Effector memory CD4-positive, alpha-beta T cell (primary cell): ENCODE data around the gene RNF17.

Experiments
- DNase-seq, 3 donors: peaks; one replicate each; pipeline ENCODE4 v3.0.0-alpha.2; 2020
- H3K27ac ChIP-seq: 2 replicates; pipeline ENCODE4 v1.7.0; 2013; ENCODE audit warnings: mild to moderate bottlenecking, low read length, moderate library complexity; ENCODE audit not compliant: insufficient read depth, poor library complexity, severe bottlenecking
- H3K27me3 ChIP-seq: replicated peaks from 2 replicates; pipeline ENCODE4 v1.7.0; 2013; ENCODE audit warnings: mild to moderate bottlenecking, low read length; ENCODE audit not compliant: insufficient read depth, control insufficient read depth, poor library complexity, severe bottlenecking
- H3K36me3 ChIP-seq: 2 replicates; pipeline ENCODE4 v1.7.0; 2013; ENCODE audit warnings: mild to moderate bottlenecking, low read length, moderate library complexity; ENCODE audit not compliant: control insufficient read depth, insufficient read depth
- H3K4me1 ChIP-seq: 2 replicates; pipeline ENCODE4 v1.7.0; 2013; ENCODE audit warnings: low read length, mild to moderate bottlenecking; ENCODE audit not compliant: control insufficient read depth, insufficient read depth, poor library complexity, severe bottlenecking
- H3K4me3 ChIP-seq: 2 replicates; pipeline ENCODE4 v1.7.0; 2013; ENCODE audit warnings: low read length, low read depth, mild to moderate bottlenecking; ENCODE audit not compliant: insufficient read depth, poor library complexity, severe bottlenecking
- H3K9me3 ChIP-seq: 2 replicates; pipeline ENCODE4 v1.7.0; 2013; ENCODE audit warnings: mild to moderate bottlenecking, low read length, moderate library complexity; ENCODE audit not compliant: control insufficient read depth

RNF17 gene

DNA sequence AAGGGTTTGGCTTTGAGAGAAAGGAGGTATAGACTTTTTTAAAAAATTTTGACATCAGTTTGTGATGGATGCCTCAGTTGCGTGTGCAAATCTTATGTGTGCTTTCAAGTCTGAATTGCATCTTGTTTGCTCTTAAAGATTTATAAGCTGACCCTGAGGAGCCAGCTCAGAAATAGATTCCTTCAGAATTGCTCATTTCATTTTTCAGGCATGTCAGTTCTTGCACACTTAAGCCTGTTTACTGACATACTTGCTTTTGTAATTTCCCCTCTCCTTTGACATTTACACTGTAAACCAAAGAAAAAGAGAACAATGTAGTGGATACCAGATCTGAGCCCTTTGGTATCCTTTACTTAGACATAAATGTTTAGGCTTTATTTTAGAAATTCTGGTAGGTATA, 87.6 kb downstream of the RNF17 start:
- Histone ChIP-seq H3K27ac (no peak overlapping the region), H3K4me3 (no peak overlapping the region), H3K36me3 (no peaks in the 10 kb centered on the region), H3K4me1 (no peaks in the 10 kb centered on the region), H3K27me3 (no peaks in the 10 kb centered on the region), H3K9me3 (no peaks in the 10 kb centered on the region)
- DNase-seq: no peak

DNA sequence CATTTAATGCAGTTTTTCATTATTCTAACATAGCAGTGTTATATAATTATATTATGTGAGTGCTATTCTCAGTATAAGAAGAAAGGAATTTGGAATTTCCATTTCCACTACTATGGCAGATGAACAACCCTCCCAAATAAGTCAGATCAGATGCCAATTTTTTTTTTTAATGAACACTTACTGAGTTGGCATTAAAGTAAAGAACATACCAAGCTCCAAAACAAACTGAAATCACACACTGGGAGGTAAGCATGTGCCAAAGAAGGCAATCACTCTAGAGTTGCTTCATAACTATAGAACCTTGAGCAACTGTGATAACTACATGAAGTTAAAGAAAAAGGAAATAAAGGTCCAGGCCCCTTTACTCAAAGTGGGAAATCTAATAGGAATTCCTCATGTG, 90.3 kb downstream of the RNF17 start:
- no peak overlapping the region for H3K27ac ChIP-seq
- no peaks in the 10 kb centered on the region for H3K36me3 ChIP-seq
- DNase-seq: no peak
- H3K9me3 ChIP-seq: no peaks in the 10 kb centered on the region
- H3K4me3 ChIP-seq: no peak overlapping the region
- no peaks in the 10 kb centered on the region for H3K4me1 ChIP-seq
- no peaks in the 10 kb centered on the region for H3K27me3 ChIP-seq

DNA sequence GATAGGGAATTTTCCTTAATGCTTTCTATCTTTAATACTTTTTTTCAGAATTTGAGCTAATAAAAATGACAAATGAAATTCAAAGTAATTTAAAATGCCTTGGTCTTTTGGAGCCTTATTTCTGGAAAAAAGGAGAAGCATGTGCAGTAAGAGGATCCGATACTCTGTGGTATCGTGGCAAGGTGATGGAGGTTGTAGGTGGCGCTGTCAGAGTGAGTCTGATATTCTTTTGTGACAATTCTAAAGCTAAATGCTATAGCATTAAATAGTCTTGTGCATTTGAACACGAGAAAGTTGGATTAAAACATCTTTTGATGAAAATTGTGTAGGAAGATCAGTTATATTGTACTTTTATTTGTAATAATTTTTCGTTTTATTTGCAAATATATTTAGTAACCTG, 95.0 kb downstream of the RNF17 start:
- Histone ChIP-seq H3K4me1 (no peaks in the 10 kb centered on the region), H3K27me3 (no peaks in the 10 kb centered on the region), H3K27ac (no peak overlapping the region), H3K36me3 (no peaks in the 10 kb centered on the region), H3K9me3 (no peaks in the 10 kb centered on the region), H3K4me3 (no peak overlapping the region)
- DNase-seq: no peak

DNA sequence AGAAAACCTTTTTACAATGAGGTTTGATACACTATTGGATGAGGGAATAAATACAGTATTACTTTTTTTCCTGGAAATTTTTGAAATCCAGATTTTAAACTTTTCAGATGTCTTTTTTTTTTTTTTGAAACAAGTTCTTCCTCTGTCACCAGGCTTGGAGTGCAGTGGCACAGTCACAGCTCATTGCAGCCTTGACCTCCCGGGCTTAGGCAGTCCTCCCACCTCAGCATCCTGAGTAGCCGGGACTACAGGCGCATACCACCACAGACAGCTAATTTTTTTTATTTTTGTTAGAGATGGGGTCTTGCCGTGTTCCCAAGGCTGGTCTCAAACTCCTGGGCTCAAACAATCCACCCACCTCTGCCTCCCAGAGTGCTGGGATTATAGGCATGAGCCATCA, 96.8 kb downstream of the RNF17 start:
- Histone ChIP-seq H3K27me3 (no peaks in the 10 kb centered on the region), H3K27ac (no peak overlapping the region), H3K36me3 (no peaks in the 10 kb centered on the region), H3K4me1 (no peaks in the 10 kb centered on the region), H3K9me3 (no peaks in the 10 kb centered on the region), H3K4me3 (no peak overlapping the region)
- no peak for DNase-seq

DNA sequence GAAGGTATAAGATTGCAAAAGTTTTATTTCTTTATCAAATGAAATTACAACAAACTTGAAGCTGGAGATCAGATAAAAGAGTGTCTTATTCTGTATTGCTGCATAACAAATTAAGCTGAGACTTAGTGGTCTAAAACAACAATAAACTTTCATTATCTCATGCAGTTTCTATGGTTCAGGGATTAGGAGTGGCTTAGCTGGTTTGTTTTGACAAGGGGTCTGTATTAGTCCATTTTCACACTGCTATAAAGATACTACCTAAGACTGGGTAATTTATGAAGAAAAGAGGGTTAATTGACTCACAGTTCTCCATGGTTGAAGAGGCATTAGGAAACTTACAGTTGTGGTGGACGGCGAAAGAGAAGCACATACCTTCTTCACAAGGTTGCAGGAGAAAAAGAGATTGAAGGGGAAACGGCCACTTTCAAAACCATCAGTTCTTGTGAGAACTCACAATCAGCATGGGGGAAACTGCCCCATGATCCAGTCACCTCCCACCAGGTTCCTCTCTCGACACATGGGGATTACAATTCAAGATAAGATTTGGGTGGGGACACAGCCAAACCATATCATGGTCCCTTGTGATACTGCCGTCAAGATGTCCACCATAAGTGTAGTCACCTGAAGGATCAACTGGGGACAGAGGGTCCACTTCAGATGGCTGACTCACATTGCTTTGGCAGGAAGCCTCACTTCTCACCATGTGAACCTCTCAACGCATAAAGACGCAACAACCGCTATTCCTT, 97.8 kb downstream of the RNF17 start:
- H3K27me3 ChIP-seq: no peaks in the 10 kb centered on the region
- no peaks in the 10 kb centered on the region for H3K36me3 ChIP-seq
- H3K9me3 ChIP-seq: no peaks in the 10 kb centered on the region
- DNase-seq: no peak
- no peak overlapping the region for H3K4me3 ChIP-seq
- no peak overlapping the region for H3K27ac ChIP-seq
- no peaks in the 10 kb centered on the region for H3K4me1 ChIP-seq

DNA sequence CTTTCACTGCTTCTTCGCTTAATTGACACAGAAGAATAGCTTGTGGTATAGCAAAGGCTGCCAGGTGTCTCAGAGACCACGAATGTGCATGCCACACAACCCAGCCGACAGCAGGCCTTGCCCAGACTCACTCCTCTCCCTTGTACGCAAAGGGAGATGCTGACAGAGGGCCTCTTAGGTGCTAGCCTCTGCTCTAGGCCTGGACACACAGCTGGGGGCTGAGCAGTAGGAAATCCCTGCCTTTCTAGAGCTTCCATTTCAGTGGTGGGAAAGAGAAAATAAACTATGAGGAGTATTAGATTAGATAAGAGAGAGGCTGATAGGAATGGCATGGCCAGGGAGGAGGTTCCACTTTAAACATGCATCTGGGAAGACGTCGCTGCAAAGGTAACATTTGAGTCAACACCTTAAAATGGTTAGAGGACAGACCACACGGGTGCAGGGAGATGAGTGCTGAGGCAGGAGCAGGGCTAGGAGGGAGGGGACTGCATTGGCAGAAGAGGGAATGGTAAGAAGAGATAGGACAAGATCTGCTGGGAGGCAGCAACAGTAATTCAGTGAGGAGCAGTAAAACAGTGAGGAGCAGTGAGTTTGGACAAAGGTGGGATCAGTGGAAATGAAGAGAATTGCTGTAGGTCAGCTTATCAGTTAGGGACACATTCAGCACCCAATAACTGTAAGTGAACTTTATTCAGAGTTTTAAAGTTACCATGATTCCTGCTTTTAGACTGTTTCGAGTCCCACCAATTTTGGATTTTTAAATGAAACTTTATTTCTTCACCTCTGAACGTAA, 100.0 kb downstream of the RNF17 start:
- Histone ChIP-seq H3K27me3 (no peaks in the 10 kb centered on the region), H3K27ac (no peak overlapping the region), H3K4me1 (no peaks in the 10 kb centered on the region), H3K4me3 (no peak overlapping the region), H3K9me3 (no peaks in the 10 kb centered on the region), H3K36me3 (no peaks in the 10 kb centered on the region)
- no peak for DNase-seq

DNA sequence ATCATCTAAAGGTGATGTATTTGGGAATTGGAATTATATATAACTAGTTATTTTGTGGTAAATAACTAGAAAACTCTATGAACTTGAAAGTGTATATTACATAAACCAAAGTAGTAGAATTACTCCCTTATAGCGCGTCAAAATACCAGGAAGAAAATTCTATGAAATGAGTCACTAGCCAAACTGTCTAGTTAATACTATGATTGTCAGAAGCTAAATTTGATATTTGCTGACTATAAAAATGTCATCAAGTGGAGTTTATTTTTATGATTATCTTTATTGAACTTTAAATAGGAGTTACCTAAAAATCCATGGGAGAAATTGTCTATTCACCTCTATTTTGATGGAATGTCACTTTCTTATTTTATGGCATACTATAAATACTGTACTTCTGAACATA, 100.6 kb downstream of the RNF17 start:
- Histone ChIP-seq H3K4me3 (no peak overlapping the region), H3K27ac (no peak overlapping the region), H3K9me3 (no peaks in the 10 kb centered on the region), H3K27me3 (no peaks in the 10 kb centered on the region), H3K36me3 (no peaks in the 10 kb centered on the region), H3K4me1 (no peaks in the 10 kb centered on the region)
- no peak for DNase-seq

DNA sequence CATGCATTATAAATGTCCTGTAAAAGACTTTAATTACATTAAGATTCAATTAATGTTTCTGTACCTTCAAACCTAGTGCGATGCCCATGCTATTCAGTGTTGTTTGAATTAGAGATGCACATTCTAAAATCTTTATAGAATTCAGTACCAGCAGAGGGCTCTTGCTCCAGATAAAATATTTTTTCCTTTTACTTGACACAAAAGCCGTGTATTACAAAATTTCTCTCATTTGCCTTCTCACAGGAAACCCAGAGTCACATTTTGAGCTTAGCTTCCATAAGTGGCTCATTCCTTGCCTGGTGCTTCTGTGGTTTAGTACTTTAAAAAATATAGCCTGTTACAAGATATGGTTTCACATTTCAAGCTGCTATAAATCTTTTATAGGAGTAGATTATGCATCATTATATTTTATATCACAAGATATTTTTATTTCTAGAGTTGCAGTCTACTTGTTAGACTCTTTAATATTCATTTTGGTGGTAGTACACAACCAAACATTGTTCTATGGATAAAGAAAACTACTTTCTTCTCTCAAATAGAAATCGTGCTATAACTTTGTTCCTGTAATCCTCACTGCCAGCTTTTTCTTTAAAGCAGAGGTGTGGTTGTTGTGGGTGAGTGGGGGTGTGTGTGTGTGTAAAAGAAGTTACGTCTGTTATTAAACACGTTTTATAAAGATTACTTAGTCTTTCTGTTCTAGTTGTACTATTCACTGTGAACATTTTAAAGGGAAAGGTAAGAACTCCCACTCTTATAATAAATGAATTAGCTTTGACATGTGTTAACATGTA, 101.4 kb downstream of the RNF17 start:
- H3K27ac ChIP-seq: no peak overlapping the region
- no peaks in the 10 kb centered on the region for H3K36me3 ChIP-seq
- H3K27me3 ChIP-seq: no peaks in the 10 kb centered on the region
- H3K4me1 ChIP-seq: no peaks in the 10 kb centered on the region
- H3K4me3 ChIP-seq: no peak overlapping the region
- H3K9me3 ChIP-seq: no peaks in the 10 kb centered on the region
- DNase-seq: no peak

DNA sequence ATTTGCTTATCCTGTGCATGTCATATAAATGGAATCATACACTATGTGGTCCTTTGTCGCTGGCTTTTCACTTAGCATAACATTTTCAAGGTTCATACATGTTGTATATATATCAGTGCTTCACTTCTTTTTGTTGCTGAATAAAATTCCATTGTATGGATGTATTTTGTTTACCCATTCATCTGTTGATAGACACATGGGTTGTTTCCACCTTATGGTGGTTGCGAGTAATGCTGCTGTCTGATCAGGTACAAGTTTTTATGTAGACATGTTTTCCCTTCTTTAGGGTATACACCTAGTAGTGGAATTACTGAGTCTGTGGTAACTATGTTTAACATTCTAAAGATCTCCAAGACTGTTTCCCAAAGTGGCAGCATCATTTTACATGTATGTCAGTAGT, 102.5 kb downstream of the RNF17 start:
- no peaks in the 10 kb centered on the region for H3K9me3 ChIP-seq
- H3K27me3 ChIP-seq: no peaks in the 10 kb centered on the region
- DNase-seq: no peak
- H3K27ac ChIP-seq: no peak overlapping the region
- no peak overlapping the region for H3K4me3 ChIP-seq
- no peaks in the 10 kb centered on the region for H3K4me1 ChIP-seq
- no peaks in the 10 kb centered on the region for H3K36me3 ChIP-seq

DNA sequence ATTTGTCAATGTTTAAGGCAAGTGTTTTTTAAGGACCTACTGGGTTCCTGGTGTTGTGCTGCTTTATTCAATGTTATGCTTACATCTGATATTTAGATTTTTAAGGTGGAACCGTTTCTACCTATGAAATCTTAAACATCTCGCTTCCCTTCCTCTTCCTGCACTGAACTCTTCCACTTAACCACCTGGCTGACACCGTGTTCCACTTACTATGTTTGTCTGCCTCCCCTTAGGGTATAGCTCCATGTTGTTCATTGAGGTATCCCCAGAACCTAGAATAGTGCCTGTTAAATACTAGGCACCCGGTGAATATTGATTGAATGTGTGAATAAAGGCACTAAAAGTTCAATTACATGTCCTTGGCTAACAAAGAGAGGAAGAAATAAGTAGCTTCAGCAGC, 104.9 kb downstream of the RNF17 start:
- no peaks in the 10 kb centered on the region for H3K9me3 ChIP-seq
- no peaks in the 10 kb centered on the region for H3K36me3 ChIP-seq
- H3K4me1 ChIP-seq: no peaks in the 10 kb centered on the region
- DNase-seq: no peak
- no peak overlapping the region for H3K4me3 ChIP-seq
- H3K27me3 ChIP-seq: no peaks in the 10 kb centered on the region
- H3K27ac ChIP-seq: no peak overlapping the region
